HepG2 (cell line): Measurements from ENCODE around the gene NOL4L. TPM values are rescaled to one million over a fixed set of nuclear protein-coding genes. Genes with fewer than 3 reads are reported as not detected.
A peak's percentile ranks its signal among the peaks of the same experiment; 100 is the strongest.

ENCODE experiments used
- ATAC-seq: fragments of 200-7000 bp; cut with Tn5 transposase; 3 replicates; pipeline ENCODE4 v1.9.1; 2020; ENCODE audit warnings: mild to moderate bottlenecking, moderate library complexity
- BruUV-seq: library from RNA; stranded (reverse); fragments of 400-500 nt; replicated peaks from 2 replicates; lab custom pipeline; 2021; lab: Mats Ljungman, UMichigan
- CTCF ChIA-PET: fragments of 300-600 bp; formaldehyde crosslinking; extraction: SDS; loops from one replicate; lab custom pipeline; 2021; ENCODE audit warnings: low total read pairs, inconsistent platforms, low intra/inter-chr PET ratio; lab: Yijun Ruan, JAX
- POLR2A ChIA-PET: fragments of 350-600 bp; sonication (Branson Sonifier 250); formaldehyde crosslinking; loops from one replicate; lab custom pipeline; 2020; ENCODE audit warnings: antibody characterized with exemption, inconsistent platforms; lab: Yijun Ruan, JAX
- DNase-seq: peaks from one replicate; pipeline ENCODE4 v3.0.0-alpha.2; 2015; ENCODE audit warnings: low spot score
- FAIRE-seq: peaks from 3 replicates; lab custom pipeline; 2011; peaks lifted over from hg19 to GRCh38; lab: Jason Lieb, UNC
- H2AFZ ChIP-seq: one replicate; pipeline ENCODE4 v1.6.1; 2011; ENCODE audit warnings: low read length, inconsistent platforms
- H3K27ac ChIP-seq: fragments of 300-600 bp; 3 replicates; pipeline ENCODE4 v1.8.0; 2011; ENCODE audit warnings: mixed run types, mild to moderate bottlenecking, mixed read lengths, low read length, inconsistent platforms; ENCODE audit not compliant: insufficient read depth; ENCODE audit errors: extremely low read length
- H3K27me3 ChIP-seq, 2 experiments: fragments of 200-600 bp in 1 of 2; 2 replicates in 1 of 2; 3 replicates in 1 of 2; pipeline versions ENCODE4 v1.6.0 to v1.8.0; 2011; ENCODE audit warnings: low read length in 2 of 2, mild to moderate bottlenecking in 2 of 2, moderate library complexity in 2 of 2, inconsistent platforms in 1 of 2; ENCODE audit not compliant: insufficient read depth in 2 of 2, control insufficient read depth in 1 of 2
- H3K36me3 ChIP-seq, 2 experiments: fragments of 200-600 bp in 1 of 2; replicated peaks in 1 of 2; 2 replicates in 1 of 2; 3 replicates in 1 of 2; pipeline versions ENCODE4 v1.5.1 to v1.8.0; 2011; ENCODE audit warnings: low read length in 2 of 2, inconsistent platforms in 1 of 2; ENCODE audit not compliant: insufficient read depth in 2 of 2, control insufficient read depth in 1 of 2
- H3K4me1 ChIP-seq: 2 replicates; pipeline ENCODE4 v1.5.1; 2012; ENCODE audit warnings: low read length, inconsistent platforms; ENCODE audit not compliant: insufficient read depth
- H3K4me2 ChIP-seq: 2 replicates; pipeline ENCODE4 v1.6.0; 2011; ENCODE audit warnings: low read depth, low read length, inconsistent platforms
- H3K4me3 ChIP-seq, 3 experiments: fragments of 200-600 bp in 1 of 3; sonication (generic), shearing (Covaris generic) in 1 of 3; replicated peaks in 1 of 3; 2 replicates each; pipeline ENCODE4 v1.5.1; 2011 to 2016; ENCODE audit warnings: low read length in 3 of 3, inconsistent platforms in 2 of 3, low read depth in 2 of 3, mild to moderate bottlenecking in 2 of 3, control low read depth in 1 of 3, mixed read lengths in 1 of 3; ENCODE audit not compliant: insufficient read depth in 1 of 3
- H3K79me2 ChIP-seq: one replicate; pipeline ENCODE4 v1.6.1; 2011; ENCODE audit warnings: low read length, inconsistent platforms; ENCODE audit not compliant: insufficient read depth
- H3K9ac ChIP-seq: 2 replicates; pipeline ENCODE4 v1.6.0; 2011; ENCODE audit warnings: mild to moderate bottlenecking, low read depth, low read length, inconsistent platforms; ENCODE audit not compliant: insufficient read depth
- H3K9me3 ChIP-seq: 2 replicates; pipeline ENCODE4 v1.5.1; 2012; ENCODE audit warnings: mild to moderate bottlenecking, low read length
- H4K20me1 ChIP-seq: 2 replicates; pipeline ENCODE4 v1.6.0; 2011; ENCODE audit warnings: inconsistent platforms, mild to moderate bottlenecking, low read length, moderate library complexity; ENCODE audit not compliant: insufficient read depth
- CBX5 ChIP-seq: sonication (generic); formaldehyde crosslinking; IDR thresholded peaks from 2 replicates; pipeline ENCODE4 v1.4.0; 2020; ENCODE audit warnings: missing genetic modification reagents, borderline replicate concordance
- HNRNPLL ChIP-seq: fragments of 200-400 bp; formaldehyde crosslinking; IDR thresholded peaks from 2 replicates; pipeline ENCODE4 v1.6.1; 2017; ENCODE audit warnings: mild to moderate bottlenecking, low read depth, low read length; ENCODE audit not compliant: poor library complexity, severe bottlenecking
- NRL ChIP-seq: sonication (generic); formaldehyde crosslinking; IDR thresholded peaks from 2 replicates; pipeline ENCODE4 v1.5.0; 2020; ENCODE audit warnings: missing genetic modification reagents, mild to moderate bottlenecking, moderate library complexity, borderline replicate concordance
- STAT6 ChIP-seq: sonication (generic); formaldehyde crosslinking; IDR thresholded peaks from 2 replicates; pipeline ENCODE4 v1.4.0; 2020; ENCODE audit warnings: missing genetic modification reagents, mild to moderate bottlenecking, borderline replicate concordance
- ZFP91 ChIP-seq: sonication (generic); formaldehyde crosslinking; IDR thresholded peaks from 2 replicates; pipeline ENCODE4 v1.9.0; 2022; ENCODE audit warnings: missing genetic modification reagents, mild to moderate bottlenecking, borderline replicate concordance
- ZNF256 ChIP-seq: sonication (generic); formaldehyde crosslinking; conservative IDR thresholded peaks from 2 replicates; pipeline ENCODE4 v1.4.0; 2020; ENCODE audit warnings: missing genetic modification reagents
- ZNF317 ChIP-seq: sonication (generic); formaldehyde crosslinking; IDR thresholded peaks from 2 replicates; pipeline ENCODE4 v1.5.0; 2020; ENCODE audit warnings: mild to moderate bottlenecking, missing genetic modification reagents
- ZNF574 ChIP-seq: sonication (generic); formaldehyde crosslinking; IDR thresholded peaks from 2 replicates; pipeline ENCODE4 v1.4.0; 2020; ENCODE audit warnings: missing genetic modification reagents
- ZNF746 ChIP-seq: sonication (generic); formaldehyde crosslinking; IDR thresholded peaks from 2 replicates; pipeline ENCODE4 v1.8.0; 2022; ENCODE audit warnings: mild to moderate bottlenecking, missing genetic modification reagents
- WGBS: methylation state at CpG from one replicate; pipeline ENCODE4 v1.1.6; 2017; ENCODE audit warnings: low lambda C conversion rate; 5-methylcytosine and 5-hydroxymethylcytosine counted together
- in situ Hi-C: cut with HindIII; loops from 2 replicates; pipeline ENCODE4 v1.10.0; 2017; ENCODE audit warnings: low pct_unique_long_range_greater_than_20kb; ENCODE audit not compliant: extremely low pct_ligation_motif_present
- intact Hi-C: fragments of 100-400 bp; cut with micrococcal nuclease; formaldehyde crosslinking; loops from one replicate; pipeline ENCODE4 v1.10.0; 2022; ENCODE audit not compliant: unreplicated experiment
- polyA plus RNA-seq, 8 experiments: library from polyadenylated mRNA; depleted of rRNA in 3 of 8; stranded (reverse) in 7 of 8; unstranded in 1 of 8; fragments of >200 nt; fragmentation: Illumina TruSeq in 4 of 8; extraction: Trizol in 4 of 8; gene quantifications; 2 replicates each; pipeline versions ENCODE4 v1.2.1 to v1.2.3, GENCODE V29; 2011 to 2016; ENCODE audit warnings: low read depth in 4 of 8, missing spikeins in 1 of 8, mixed read lengths in 1 of 8; ENCODE audit not compliant: insufficient read depth in 1 of 8
- total RNA-seq, 5 experiments: library from RNA; depleted of rRNA; stranded (reverse); fragments of >200 nt; fragmentation: Illumina TruSeq; extraction: Trizol; gene quantifications; 2 replicates each; pipeline ENCODE4 v1.2.3, GENCODE V29; 2016; ENCODE audit warnings: low read depth in 1 of 5

Gene NOL4L
- total and polyA plus RNA-seq, 2 of the 13 experiments (the other 11 are each of a cell fraction or from before 2014, with no cell fraction given), result 16.6 to 35.4 TPM

- TF ChIP-seq CBX5 (CRISPR knock-in tag) (no peak), NRL (0 out of 2 replicates have a peak, but pooled peaks have one; percentile 1), STAT6 (CRISPR knock-in tag) (no peak)
Measured at GRCh38 chr20:32458061-32458836, 126.9 kb downstream of the NOL4L start (continued).

GRCh38 chr20:32457479-32457986 is 127.6 kb downstream of the NOL4L start:
- H3K27me3 ChIP-seq, result no peaks in the 10 kb centered on the region
- peaks cover 15% of the 10 kb centered on the region for H3K79me2 ChIP-seq
- peaks cover 52 to 70% of the 10 kb centered on the region in 2 experiments for H3K36me3 ChIP-seq
- TF ChIP-seq HNRNPLL, result no peak
- no peak for TF ChIP-seq ZNF574 (CRISPR knock-in tag)
- 0 out of 2 replicates have a peak, but pooled peaks have one; percentile 6 for TF ChIP-seq ZFP91 (CRISPR knock-in tag)
- no peak for TF ChIP-seq ZNF256 (CRISPR knock-in tag)
- TF ChIP-seq ZNF746, result no peak
- no peak for TF ChIP-seq ZNF317 (CRISPR knock-in tag)
- ATAC-seq (no peak; the same call in 2 of the 3 replicates), FAIRE-seq (no peak), DNase-seq (no peak)
- WGBS, result 96% methylated on average over 27 of the region's 29 CpGs
- ChIA-PET POLR2A (interaction anchor here (1.1 kb wide), 1 partner anchor 16 kb away, joined by 3 read pairs; no protein-coding TSS in a partner anchor), CTCF (no interaction called here)
- H3K4me1 ChIP-seq, result no peaks in the 10 kb centered on the region
- H3K27ac ChIP-seq, result no peak overlapping the region
- H3K4me3 ChIP-seq, result no peak overlapping the region
- intact Hi-C loops, result no loop called here
- H3K4me2 ChIP-seq, result no peak overlapping the region
- in situ Hi-C loops, result no loop called here
- no peak overlapping the region for H2AFZ ChIP-seq
- no peaks in the 10 kb centered on the region for H3K9me3 ChIP-seq
- H3K9ac ChIP-seq, result no peak overlapping the region
- BruUV-seq, result no TSS peak
- no peaks in the 10 kb centered on the region for H4K20me1 ChIP-seq
